NCI-H1417 treated with DMSO at 0.1 percent for 48 hours (cell line): ENCODE results near the gene CYP4B1.
A peak's percentile ranks its signal among the peaks of the same experiment; 100 is the strongest.
"Not testable (repeated sequence)": the region's sequence is repeated elsewhere in the genome, so short reads cannot be mapped to it uniquely, and the experiment has no call there.

Experiments used
- DNase-seq: peaks from one replicate; lab custom pipeline; 2025; lab: John Stamatoyannopoulos, UW

CYP4B1 gene

DNA sequence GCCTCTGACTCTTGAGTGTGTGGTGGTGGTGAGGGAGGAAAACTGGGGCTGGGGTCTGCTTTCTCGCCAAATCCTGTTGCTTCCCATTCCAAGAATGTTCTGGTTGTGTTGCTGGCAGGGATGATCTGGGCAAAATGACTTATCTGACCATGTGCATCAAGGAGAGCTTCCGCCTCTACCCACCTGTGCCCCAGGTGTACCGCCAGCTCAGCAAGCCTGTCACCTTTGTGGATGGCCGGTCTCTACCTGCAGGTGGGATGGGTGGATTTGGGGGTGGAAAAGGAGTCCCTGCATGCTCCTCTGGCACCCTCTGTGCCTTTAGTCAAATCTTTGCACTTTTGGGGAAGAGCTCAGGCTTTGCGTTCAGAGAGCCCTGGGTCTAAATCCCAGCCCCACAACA is 18.1 kb downstream of the CYP4B1 start:
- DNase-seq: no peak

DNA sequence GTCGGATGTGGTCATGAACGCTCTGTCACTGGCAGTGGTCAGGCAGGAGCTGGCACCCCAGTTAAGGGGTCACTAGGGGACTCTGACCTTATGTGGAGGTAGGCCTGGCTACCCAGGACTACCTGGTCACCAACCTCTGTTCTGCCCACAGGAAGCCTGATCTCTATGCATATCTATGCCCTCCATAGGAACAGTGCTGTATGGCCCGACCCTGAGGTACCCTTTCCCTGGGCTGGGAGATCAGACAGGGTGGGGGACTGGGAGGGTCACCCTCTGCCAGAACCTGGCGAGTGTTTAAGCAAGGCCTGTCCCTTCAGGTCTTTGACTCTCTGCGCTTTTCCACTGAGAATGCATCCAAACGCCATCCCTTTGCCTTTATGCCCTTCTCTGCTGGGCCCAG is 19.0 kb downstream of the CYP4B1 start:
- DNase-seq: no peak

- DNase-seq: no peak
These were observed 19.7 kb downstream of the CYP4B1 start for GRCh38 chr1:46818591-46818990.

DNA sequence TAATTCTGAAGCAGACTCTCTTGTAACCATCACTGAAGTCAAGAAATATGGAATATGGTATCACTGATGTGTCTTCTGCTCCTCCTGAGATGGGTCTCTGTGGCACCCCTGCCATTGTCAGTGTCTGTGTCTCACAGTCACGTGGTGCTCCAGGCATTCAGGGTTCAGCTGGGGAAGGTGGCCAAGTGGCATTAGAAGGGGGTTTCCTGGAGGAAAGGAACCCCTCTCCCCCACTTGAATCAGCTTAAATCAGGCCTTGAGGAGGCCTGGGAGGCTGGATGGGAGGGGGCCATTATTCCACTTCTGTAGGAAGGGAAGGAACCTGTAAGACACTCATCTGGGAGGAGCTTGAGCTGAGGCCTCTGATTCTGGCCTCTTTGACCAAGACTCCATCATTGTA is 20.5 kb downstream of the CYP4B1 start:
- no peak for DNase-seq

DNA sequence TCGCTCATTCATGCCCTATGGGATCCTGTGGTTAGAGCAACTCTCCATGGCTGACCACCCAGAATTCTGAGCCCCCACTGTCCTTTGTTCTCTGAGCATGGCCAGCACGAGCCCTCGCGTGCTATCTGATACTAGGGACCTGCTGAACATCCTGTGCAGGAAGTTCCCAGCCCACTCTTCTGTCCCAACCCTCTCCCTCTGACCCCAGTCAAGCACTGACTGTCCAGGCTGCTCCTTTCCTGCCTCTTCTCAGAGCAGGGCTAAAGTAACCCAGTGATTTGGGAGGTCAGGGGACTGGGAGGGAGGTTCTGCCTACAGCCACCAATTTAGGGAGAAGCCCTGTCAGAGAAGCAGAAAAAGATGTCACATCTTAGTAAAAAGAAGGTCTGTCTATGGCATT is 21.2 kb downstream of the CYP4B1 start:
- no peak for DNase-seq

DNA sequence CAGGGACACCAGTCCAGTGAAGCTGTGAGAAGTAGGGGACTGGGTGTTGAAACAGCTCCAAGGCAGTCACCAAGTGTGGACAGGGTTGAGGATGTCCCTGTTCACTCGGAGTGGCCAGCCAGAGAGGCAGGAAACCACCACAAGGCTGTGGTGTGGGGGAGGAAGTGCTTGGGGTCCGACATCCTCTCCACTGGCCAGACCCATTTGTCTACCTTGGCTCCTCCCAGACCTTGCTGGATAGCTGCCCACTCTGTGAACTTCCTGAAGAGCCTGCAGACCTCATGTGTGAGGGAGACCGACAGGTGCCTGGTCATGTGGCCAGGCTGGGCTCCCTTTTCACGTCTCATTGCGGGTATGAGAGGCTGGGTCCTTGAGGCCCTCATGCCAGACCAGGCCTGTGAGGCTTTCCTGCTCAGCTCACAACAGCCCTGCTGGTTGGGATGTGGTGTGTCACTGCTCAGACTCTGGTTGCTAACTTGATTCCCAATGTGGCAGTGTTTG is 21.8 kb downstream of the CYP4B1 start:
- DNase-seq: no peak

GRCh38 chr1:46822248-46822826 is 23.5 kb downstream of the CYP4B1 start:
- DNase-seq: peak; percentile 10

GRCh38 chr1:46823151-46823550 is 24.3 kb downstream of the CYP4B1 start:
- no peak for DNase-seq

GRCh38 chr1:46826892-46827291 is 28.0 kb downstream of the CYP4B1 start:
- not testable (repeated sequence) for DNase-seq

GRCh38 chr1:46830665-46831322 is 31.9 kb downstream of the CYP4B1 start:
- DNase-seq: no peak

- DNase-seq: not testable (repeated sequence)
These were observed 36.6 kb downstream of the CYP4B1 start for GRCh38 chr1:46835469-46835868.

- DNase-seq: not testable (repeated sequence)
These were observed 47.5 kb downstream of the CYP4B1 start for GRCh38 chr1:46846386-46846785.

DNA sequence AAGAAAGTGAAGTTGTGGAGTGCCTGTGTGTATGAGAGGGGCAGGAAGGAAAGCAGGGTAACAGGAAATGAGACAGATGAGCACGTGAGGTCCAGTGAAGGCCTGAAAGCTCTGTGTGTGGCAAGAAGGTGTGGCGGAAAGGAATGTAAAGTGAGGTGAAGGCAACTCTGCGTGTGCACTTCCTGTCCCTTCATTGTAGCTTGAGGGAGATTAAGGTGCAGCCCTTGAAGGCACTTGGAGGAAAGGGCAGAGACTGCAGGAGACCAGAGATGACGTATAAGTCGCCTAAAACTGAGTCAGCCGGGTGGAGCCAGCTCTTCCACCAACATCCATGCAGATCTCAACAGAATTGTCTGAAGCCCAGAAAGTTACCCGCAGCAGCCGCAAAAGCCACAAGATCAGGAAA is 58.8 kb downstream of the CYP4B1 start:
- not testable (repeated sequence) for DNase-seq

DNA sequence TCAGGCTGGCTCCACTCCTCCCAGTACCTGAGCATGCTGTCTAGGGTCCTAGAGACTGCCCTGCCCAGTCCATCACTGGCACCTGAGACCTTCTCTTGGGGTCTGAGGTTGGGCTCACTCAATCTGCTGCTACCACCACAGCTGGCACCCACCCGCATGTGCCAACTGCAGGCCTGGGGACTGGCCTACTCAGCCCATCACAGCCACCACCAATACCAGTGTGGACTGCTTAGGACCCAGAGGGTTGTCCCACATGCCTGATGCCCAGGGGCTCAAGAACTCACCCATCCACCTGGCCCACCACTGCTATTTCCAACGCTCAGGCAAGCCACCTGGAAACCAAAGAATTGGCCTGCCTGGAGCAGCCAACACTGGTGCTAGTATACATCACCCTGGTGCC is 63.5 kb downstream of the CYP4B1 start:
- DNase-seq: no peak
